ENCODE measurements around the gene PCDHB12. TPM values are rescaled to one million over a fixed set of nuclear protein-coding genes. Genes with fewer than 3 reads are reported as not detected.
A peak's percentile ranks its signal among the peaks of the same experiment; 100 is the strongest.
"Not testable (repeated sequence)": the region's sequence is repeated elsewhere in the genome, so short reads cannot be mapped to it uniquely, and the experiment has no call there.

Gene PCDHB12
- total and polyA plus RNA-seq, 2 of the 13 experiments (the other 11 are each of a cell fraction or from before 2014, with no cell fraction given) = 0.03 to 0.04 TPM

GRCh38 chr5:141188682-141189081, 19.8 kb upstream of the PCDHB12 start:
- H3K27ac ChIP-seq (ENCODE audit: extremely low read length, insufficient read depth, low read length); H3K9ac ChIP-seq (ENCODE audit: insufficient read depth, low read depth, low read length); H3K79me2 ChIP-seq (ENCODE audit: insufficient read depth, low read length); H3K4me1 ChIP-seq (ENCODE audit: insufficient read depth, low read length); FAIRE-seq; H3K4me2 ChIP-seq (ENCODE audit: low read depth, low read length); CTCF ChIA-PET (ENCODE audit: low intra/inter-chr PET ratio, low total read pairs); POLR2A ChIA-PET; in situ Hi-C loops (cut with HindIII; ENCODE audit: extremely low pct_ligation_motif_present, low pct_unique_long_range_greater_than_20kb); DNase-seq (ENCODE audit: low spot score); ATAC-seq; H4K20me1 ChIP-seq (ENCODE audit: insufficient read depth, low read length); H3K4me3 ChIP-seq (replicated peaks in 1 of 3; ENCODE audit: insufficient read depth in 1 of 3, low read depth in 2 of 3, low read length in 3 of 3); intact Hi-C loops (cut with micrococcal nuclease; ENCODE audit: unreplicated experiment); H3K36me3 ChIP-seq (replicated peaks in 1 of 2; ENCODE audit: control insufficient read depth in 1 of 2, insufficient read depth in 2 of 2, low read length in 2 of 2); H3K27me3 ChIP-seq (ENCODE audit: control insufficient read depth in 1 of 2, insufficient read depth in 2 of 2, low read length in 2 of 2); H3K9me3 ChIP-seq (ENCODE audit: low read length); BruUV-seq (replicated peaks); H2AFZ ChIP-seq (ENCODE audit: low read length): not testable (repeated sequence)
- WGBS (ENCODE audit: low lambda C conversion rate) = 80% methylated on average over 1 of the region's 37 CpGs

GRCh38 chr5:141189131-141189530, 19.4 kb upstream of the PCDHB12 start:
- H3K4me2 ChIP-seq (ENCODE audit: low read depth, low read length); in situ Hi-C loops (cut with HindIII; ENCODE audit: extremely low pct_ligation_motif_present, low pct_unique_long_range_greater_than_20kb); H3K4me3 ChIP-seq (replicated peaks in 1 of 3; ENCODE audit: insufficient read depth in 1 of 3, low read depth in 2 of 3, low read length in 3 of 3); H3K27me3 ChIP-seq (ENCODE audit: control insufficient read depth in 1 of 2, insufficient read depth in 2 of 2, low read length in 2 of 2); BruUV-seq (replicated peaks); H3K79me2 ChIP-seq (ENCODE audit: insufficient read depth, low read length); H3K4me1 ChIP-seq (ENCODE audit: insufficient read depth, low read length); intact Hi-C loops (cut with micrococcal nuclease; ENCODE audit: unreplicated experiment); H4K20me1 ChIP-seq (ENCODE audit: insufficient read depth, low read length); H3K36me3 ChIP-seq (replicated peaks in 1 of 2; ENCODE audit: control insufficient read depth in 1 of 2, insufficient read depth in 2 of 2, low read length in 2 of 2); POLR2A ChIA-PET; FAIRE-seq; H2AFZ ChIP-seq (ENCODE audit: low read length); ATAC-seq; DNase-seq (ENCODE audit: low spot score); H3K9me3 ChIP-seq (ENCODE audit: low read length); CTCF ChIA-PET (ENCODE audit: low intra/inter-chr PET ratio, low total read pairs); H3K27ac ChIP-seq (ENCODE audit: extremely low read length, insufficient read depth, low read length); H3K9ac ChIP-seq (ENCODE audit: insufficient read depth, low read depth, low read length): not testable (repeated sequence)
- WGBS (ENCODE audit: low lambda C conversion rate) = 84% methylated on average over 14 of the region's 35 CpGs

GRCh38 chr5:141192110-141192725, 16.3 kb upstream of the PCDHB12 start, which contains the start of gene PCDHB10:
Gene PCDHB10 (plus strand): TSS chr5:141192353. CDS start chr5:141192553, 200 bp downstream.
- no TSS peak for BruUV-seq (replicated peaks)
- H3K36me3 ChIP-seq (replicated peaks in 1 of 2; ENCODE audit: control insufficient read depth in 1 of 2, insufficient read depth in 2 of 2, low read length in 2 of 2) = no peaks in the 10 kb centered on the region
- H3K27me3 ChIP-seq (ENCODE audit: control insufficient read depth in 1 of 2, insufficient read depth in 2 of 2, low read length in 2 of 2) = no peaks in the 10 kb centered on the region
- in situ Hi-C loops (cut with HindIII; ENCODE audit: extremely low pct_ligation_motif_present, low pct_unique_long_range_greater_than_20kb) (no loop called here), intact Hi-C loops (cut with micrococcal nuclease; ENCODE audit: unreplicated experiment) (no loop called here)
- no peaks in the 10 kb centered on the region for H4K20me1 ChIP-seq (ENCODE audit: insufficient read depth, low read length)
- no peaks in the 10 kb centered on the region for H3K4me1 ChIP-seq (ENCODE audit: insufficient read depth, low read length)
- CTCF ChIA-PET (ENCODE audit: low intra/inter-chr PET ratio, low total read pairs) = no interaction called here
- no peak within 1 kb of the TSS for H3K4me3 ChIP-seq (replicated peaks in 1 of 3; ENCODE audit: insufficient read depth in 1 of 3, low read depth in 2 of 3, low read length in 3 of 3)
- ATAC-seq = peak; percentile 71
- peaks cover 11% of the 10 kb centered on the region for H3K9me3 ChIP-seq (ENCODE audit: low read length)
- H3K9ac ChIP-seq (ENCODE audit: insufficient read depth, low read depth, low read length) = no peak within 1 kb of the TSS
- H3K27ac ChIP-seq (ENCODE audit: extremely low read length, insufficient read depth, low read length) = no peak within 1 kb of the TSS
- H2AFZ ChIP-seq (ENCODE audit: low read length) = peak within 1 kb of the TSS; percentile 12
- DNase-seq (ENCODE audit: low spot score) = peak; percentile 9
- POLR2A ChIA-PET = no interaction called here
- H3K79me2 ChIP-seq (ENCODE audit: insufficient read depth, low read length) = no peaks in the 10 kb centered on the region
- WGBS (ENCODE audit: low lambda C conversion rate) = 18% methylated on average over 10 of the region's 10 CpGs
- no peak within 1 kb of the TSS for H3K4me2 ChIP-seq (ENCODE audit: low read depth, low read length)
- FAIRE-seq = peak; percentile 53
- no peak for TF ChIP-seq ZNF674 (CRISPR knock-in tag; IDR thresholded peaks at IDR 0.05; ENCODE audit: low read depth)
- TF ChIP-seq ZNF629 (CRISPR knock-in tag; conservative IDR thresholded peaks at IDR 0.05) = 0 out of 2 replicates have a peak, but pooled peaks have one; percentile 15
- TF ChIP-seq STAG1 (CRISPR knock-in tag; IDR thresholded peaks at IDR 0.05) = peak; percentile 36
- no peak for TF ChIP-seq SIX1 (CRISPR knock-in tag; IDR thresholded peaks at IDR 0.05; ENCODE audit: borderline replicate concordance)
- no peak for TF ChIP-seq DMAP1 (CRISPR knock-in tag; IDR thresholded peaks at IDR 0.05)
- TF ChIP-seq HDAC2 (CRISPR knock-in tag; IDR thresholded peaks at IDR 0.05) = no peak
- TF ChIP-seq ELF1 (CRISPR knock-in tag; IDR thresholded peaks at IDR 0.05) = no peak
- peak; percentile 72 for TF ChIP-seq CTCF (CRISPR knock-in tag; IDR thresholded peaks at IDR 0.05)
- TF ChIP-seq ZBTB37 (CRISPR knock-in tag; IDR thresholded peaks at IDR 0.05) = no peak
